NB4 (cell line): Measurements from ENCODE around the gene CACNA2D3.

Experiments
- DNase-seq: peaks from one replicate; pipeline ENCODE4 v3.0.0; 2010; ENCODE audit warnings: low read depth
- H3K4me3 ChIP-seq: one replicate; pipeline ENCODE4 v1.5.1; 2011; ENCODE audit warnings: mild to moderate bottlenecking, low read depth, low read length, moderate library complexity
- CTCF ChIP-seq: IDR thresholded peaks from one replicate; pipeline ENCODE4 v1.5.1; 2012; ENCODE audit warnings: low read depth, low read length
- MAX ChIP-seq: IDR thresholded peaks from 2 replicates; pipeline ENCODE4 v1.6.1; 2011; ENCODE audit warnings: low read depth, low read length
- MYC ChIP-seq: IDR thresholded peaks from 2 replicates; pipeline ENCODE4 v1.6.1; 2011; ENCODE audit warnings: low read depth, low read length
- POLR2A ChIP-seq: IDR thresholded peaks from 2 replicates; pipeline ENCODE4 v1.6.1; 2011; ENCODE audit warnings: mild to moderate bottlenecking; ENCODE audit not compliant: insufficient read length; ENCODE audit errors: extremely low read depth

The CACNA2D3 gene

GRCh38 chr3:54874816-54875556 lies 752.6 kb downstream of the CACNA2D3 start:
- TF ChIP-seq CTCF (no peak), POLR2A (no peak), MYC (no peak), MAX (no peak)

GRCh38 chr3:54875596-54876268 lies 753.4 kb downstream of the CACNA2D3 start:
- no peak for DNase-seq
- H3K4me3 ChIP-seq = no peak overlapping the region
- no peak for TF ChIP-seq MAX
- TF ChIP-seq POLR2A = no peak

More at GRCh38 chr3:54874816-54875556, 752.6 kb downstream of the CACNA2D3 start:
- no peak for DNase-seq
- H3K4me3 ChIP-seq = no peak overlapping the region

- DNase-seq = no peak
- TF ChIP-seq CTCF = no peak
- TF ChIP-seq POLR2A = no peak
- no peak for TF ChIP-seq MYC
- TF ChIP-seq MAX = no peak
- no peak overlapping the region for H3K4me3 ChIP-seq
Measured at GRCh38 chr3:54876694-54877093, 754.3 kb downstream of the CACNA2D3 start.

GRCh38 chr3:54877730-54878129 lies 755.4 kb downstream of the CACNA2D3 start:
- TF ChIP-seq MAX (no peak), MYC (no peak), POLR2A (no peak), CTCF (no peak)
- DNase-seq = no peak
- no peak overlapping the region for H3K4me3 ChIP-seq

- DNase-seq = no peak
- H3K4me3 ChIP-seq = no peak overlapping the region
- no peak for TF ChIP-seq MAX
- no peak for TF ChIP-seq MYC
Measured at GRCh38 chr3:54878145-54878544, 755.8 kb downstream of the CACNA2D3 start.

GRCh38 chr3:54882129-54882833 lies 759.9 kb downstream of the CACNA2D3 start:
- no peak for DNase-seq
- no peak for TF ChIP-seq MYC
- no peak for TF ChIP-seq POLR2A
- TF ChIP-seq MAX = no peak
- TF ChIP-seq CTCF = no peak
- H3K4me3 ChIP-seq = no peak overlapping the region
